ENCODE measurements around the gene SVIL. TPM values are rescaled to one million over a fixed set of nuclear protein-coding genes. Genes with fewer than 3 reads are reported as not detected.
"Not testable (repeated sequence)": the region's sequence is repeated elsewhere in the genome, so short reads cannot be mapped to it uniquely, and the experiment has no call there.

Gene SVIL
- polyA plus RNA-seq, 1 donor from 2014 or later: 7.3 TPM

- no peaks in the 10 kb centered on the region for H3K9me3 ChIP-seq (ENCODE audit: low read length)
- no peak overlapping the region for H3K4me3 ChIP-seq (ENCODE audit: low read length)
- no peaks in the 10 kb centered on the region for H4K20me1 ChIP-seq (ENCODE audit: insufficient read depth)
- no peaks in the 10 kb centered on the region for H3K36me3 ChIP-seq (ENCODE audit: insufficient read depth, low read length)
- no peak overlapping the region for H2AFZ ChIP-seq (ENCODE audit: low read depth, low read length)
- H3F3A ChIP-seq (ENCODE audit: insufficient read depth, low read length, poor library complexity, severe bottlenecking): no peaks in the 10 kb centered on the region
- TF ChIP-seq, protein P1, sequence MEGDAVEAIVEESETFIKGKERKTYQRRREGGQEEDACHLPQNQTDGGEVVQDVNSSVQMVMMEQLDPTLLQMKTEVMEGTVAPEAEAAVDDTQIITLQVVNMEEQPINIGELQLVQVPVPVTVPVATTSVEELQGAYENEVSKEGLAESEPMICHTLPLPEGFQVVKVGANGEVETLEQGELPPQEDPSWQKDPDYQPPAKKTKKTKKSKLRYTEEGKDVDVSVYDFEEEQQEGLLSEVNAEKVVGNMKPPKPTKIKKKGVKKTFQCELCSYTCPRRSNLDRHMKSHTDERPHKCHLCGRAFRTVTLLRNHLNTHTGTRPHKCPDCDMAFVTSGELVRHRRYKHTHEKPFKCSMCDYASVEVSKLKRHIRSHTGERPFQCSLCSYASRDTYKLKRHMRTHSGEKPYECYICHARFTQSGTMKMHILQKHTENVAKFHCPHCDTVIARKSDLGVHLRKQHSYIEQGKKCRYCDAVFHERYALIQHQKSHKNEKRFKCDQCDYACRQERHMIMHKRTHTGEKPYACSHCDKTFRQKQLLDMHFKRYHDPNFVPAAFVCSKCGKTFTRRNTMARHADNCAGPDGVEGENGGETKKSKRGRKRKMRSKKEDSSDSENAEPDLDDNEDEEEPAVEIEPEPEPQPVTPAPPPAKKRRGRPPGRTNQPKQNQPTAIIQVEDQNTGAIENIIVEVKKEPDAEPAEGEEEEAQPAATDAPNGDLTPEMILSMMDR (IDR thresholded peaks at IDR 0.05; ENCODE audit: poor library complexity, severe bottlenecking): no peak
- TF ChIP-seq, protein P2, sequence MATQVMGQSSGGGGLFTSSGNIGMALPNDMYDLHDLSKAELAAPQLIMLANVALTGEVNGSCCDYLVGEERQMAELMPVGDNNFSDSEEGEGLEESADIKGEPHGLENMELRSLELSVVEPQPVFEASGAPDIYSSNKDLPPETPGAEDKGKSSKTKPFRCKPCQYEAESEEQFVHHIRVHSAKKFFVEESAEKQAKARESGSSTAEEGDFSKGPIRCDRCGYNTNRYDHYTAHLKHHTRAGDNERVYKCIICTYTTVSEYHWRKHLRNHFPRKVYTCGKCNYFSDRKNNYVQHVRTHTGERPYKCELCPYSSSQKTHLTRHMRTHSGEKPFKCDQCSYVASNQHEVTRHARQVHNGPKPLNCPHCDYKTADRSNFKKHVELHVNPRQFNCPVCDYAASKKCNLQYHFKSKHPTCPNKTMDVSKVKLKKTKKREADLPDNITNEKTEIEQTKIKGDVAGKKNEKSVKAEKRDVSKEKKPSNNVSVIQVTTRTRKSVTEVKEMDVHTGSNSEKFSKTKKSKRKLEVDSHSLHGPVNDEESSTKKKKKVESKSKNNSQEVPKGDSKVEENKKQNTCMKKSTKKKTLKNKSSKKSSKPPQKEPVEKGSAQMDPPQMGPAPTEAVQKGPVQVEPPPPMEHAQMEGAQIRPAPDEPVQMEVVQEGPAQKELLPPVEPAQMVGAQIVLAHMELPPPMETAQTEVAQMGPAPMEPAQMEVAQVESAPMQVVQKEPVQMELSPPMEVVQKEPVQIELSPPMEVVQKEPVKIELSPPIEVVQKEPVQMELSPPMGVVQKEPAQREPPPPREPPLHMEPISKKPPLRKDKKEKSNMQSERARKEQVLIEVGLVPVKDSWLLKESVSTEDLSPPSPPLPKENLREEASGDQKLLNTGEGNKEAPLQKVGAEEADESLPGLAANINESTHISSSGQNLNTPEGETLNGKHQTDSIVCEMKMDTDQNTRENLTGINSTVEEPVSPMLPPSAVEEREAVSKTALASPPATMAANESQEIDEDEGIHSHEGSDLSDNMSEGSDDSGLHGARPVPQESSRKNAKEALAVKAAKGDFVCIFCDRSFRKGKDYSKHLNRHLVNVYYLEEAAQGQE (IDR thresholded peaks at IDR 0.05; ENCODE audit: borderline replicate concordance): no peak
- H3K9ac ChIP-seq (ENCODE audit: low read length): no peak overlapping the region
- no peak overlapping the region for H3K27ac ChIP-seq (ENCODE audit: low read length)
- peaks cover 4% of the 10 kb centered on the region for H3K79me2 ChIP-seq (replicated peaks; ENCODE audit: insufficient read depth, low read length)
- H3K27me3 ChIP-seq (ENCODE audit: insufficient read depth, low read depth, low read length): no peaks in the 10 kb centered on the region
- no peaks in the 10 kb centered on the region for H3K9me2 ChIP-seq (ENCODE audit: insufficient read depth, low read length)
- no peak overlapping the region for H3K4me2 ChIP-seq (ENCODE audit: low read length)
Observed at GRCh38 chr10:29584436-29584835, 50.3 kb downstream of the SVIL start.

DNA sequence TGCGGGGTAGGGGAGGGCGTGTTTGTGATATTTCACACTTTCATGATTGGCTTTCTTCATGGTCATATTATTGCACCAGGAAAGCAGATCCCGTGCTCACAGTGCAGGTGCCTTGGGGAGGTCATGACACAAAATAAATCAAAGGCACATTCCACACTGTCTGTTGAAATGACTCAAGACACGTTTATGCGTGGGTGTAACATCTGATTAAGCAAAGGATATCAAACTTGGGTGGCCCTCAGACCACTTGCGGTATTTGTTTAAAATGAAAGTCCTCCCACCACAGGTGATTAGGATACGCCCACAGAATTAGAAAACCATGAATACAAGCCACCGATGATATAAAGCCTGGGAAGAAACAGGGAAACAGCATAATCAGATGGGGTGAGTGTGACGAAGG lies 51.1 kb downstream of the SVIL start:
- Histone ChIP-seq H3K9ac (ENCODE audit: low read length) (no peak overlapping the region), H3K27ac (ENCODE audit: low read length) (no peak overlapping the region), H3K4me3 (ENCODE audit: low read length) (no peak overlapping the region), H3K9me3 (ENCODE audit: low read length) (no peaks in the 10 kb centered on the region), H3K9me2 (ENCODE audit: insufficient read depth, low read length) (no peaks in the 10 kb centered on the region), H3K36me3 (ENCODE audit: insufficient read depth, low read length) (no peaks in the 10 kb centered on the region), H3F3A (ENCODE audit: insufficient read depth, low read length, poor library complexity, severe bottlenecking) (no peaks in the 10 kb centered on the region), H3K79me2 (replicated peaks; ENCODE audit: insufficient read depth, low read length) (peaks cover 4% of the 10 kb centered on the region), H4K20me1 (ENCODE audit: insufficient read depth) (no peaks in the 10 kb centered on the region), H2AFZ (ENCODE audit: low read depth, low read length) (no peak overlapping the region), H3K27me3 (ENCODE audit: insufficient read depth, low read depth, low read length) (no peaks in the 10 kb centered on the region), H3K4me2 (ENCODE audit: low read length) (no peak overlapping the region)
- TF ChIP-seq SMC3 (conservative IDR thresholded peaks at IDR 0.05; ENCODE audit: poor library complexity) (no peak), MXI1 (conservative IDR thresholded peaks at IDR 0.05; ENCODE audit: poor library complexity, severe bottlenecking) (no peak), EZH2 (IDR thresholded peaks at IDR 0.05; ENCODE audit: borderline replicate concordance, insufficient read depth, low read length, poor library complexity, severe bottlenecking) (no peak), POLR2AphosphoS5 (IDR thresholded peaks at IDR 0.05) (no peak), RAD21 (conservative IDR thresholded peaks at IDR 0.05) (no peak), EP300 (conservative IDR thresholded peaks at IDR 0.05; ENCODE audit: poor library complexity, severe bottlenecking) (no peak), TAF1 (IDR thresholded peaks at IDR 0.05; ENCODE audit: low read depth) (no peak)
- TF ChIP-seq, protein P2 (IDR thresholded peaks at IDR 0.05; ENCODE audit: borderline replicate concordance): no peak
- TF ChIP-seq, protein P1 (IDR thresholded peaks at IDR 0.05; ENCODE audit: poor library complexity, severe bottlenecking): no peak

GRCh38 chr10:29582769-29583168 lies 52.0 kb downstream of the SVIL start:
- H4K20me1 ChIP-seq (ENCODE audit: insufficient read depth); H2AFZ ChIP-seq (ENCODE audit: low read depth, low read length); H3K9me3 ChIP-seq (ENCODE audit: low read length); H3K9ac ChIP-seq (ENCODE audit: low read length); H3K9me2 ChIP-seq (ENCODE audit: insufficient read depth, low read length); H3K27ac ChIP-seq (ENCODE audit: low read length); H3K79me2 ChIP-seq (replicated peaks; ENCODE audit: insufficient read depth, low read length); H3K4me3 ChIP-seq (ENCODE audit: low read length); H3K36me3 ChIP-seq (ENCODE audit: insufficient read depth, low read length); H3F3A ChIP-seq (ENCODE audit: insufficient read depth, low read length, poor library complexity, severe bottlenecking); H3K4me2 ChIP-seq (ENCODE audit: low read length); H3K27me3 ChIP-seq (ENCODE audit: insufficient read depth, low read depth, low read length): not testable (repeated sequence)
